Spinal cord (tissue), 10 donors: Measurements from ENCODE around the gene RAD51AP1. TPM values are rescaled to one million over a fixed set of nuclear protein-coding genes. Genes with fewer than 3 reads are reported as not detected.

Experiments used
- DNase-seq, 6 donors: peaks; one replicate each; pipeline versions ENCODE4 v3.0.0 to v3.0.0-alpha.2; 2013 to 2015; ENCODE audit warnings: low spot score in 6 of 6, low read depth in 4 of 6
- H3K27ac ChIP-seq: one replicate; pipeline ENCODE4 v1.5.1; 2013; ENCODE audit warnings: low read depth, low read length, control low read depth
- H3K27me3 ChIP-seq: one replicate; pipeline ENCODE4 v1.6.1; 2013; ENCODE audit warnings: low read length; ENCODE audit not compliant: control insufficient read depth, insufficient read depth
- H3K36me3 ChIP-seq: one replicate; pipeline ENCODE4 v1.6.1; 2013; ENCODE audit warnings: low read length; ENCODE audit not compliant: control insufficient read depth, insufficient read depth
- H3K4me1 ChIP-seq: one replicate; pipeline ENCODE4 v1.6.1; 2013; ENCODE audit warnings: low read length; ENCODE audit not compliant: control insufficient read depth, insufficient read depth
- H3K4me3 ChIP-seq: one replicate; pipeline ENCODE4 v1.5.1; 2013; ENCODE audit warnings: low read depth, low read length, control low read depth
- H3K9me3 ChIP-seq: one replicate; pipeline ENCODE4 v1.6.1; 2013; ENCODE audit warnings: low read length; ENCODE audit not compliant: control insufficient read depth, insufficient read depth
- WGBS: methylation state at CpG from one replicate; pipeline ENCODE4 v1.1.5; 2013; ENCODE audit warnings: missing lambda C conversion rate; ENCODE audit not compliant: insufficient coverage; 5-methylcytosine and 5-hydroxymethylcytosine counted together
- polyA plus RNA-seq, 2 donors: library from polyadenylated mRNA; unstranded; fragments of 120-200 nt; gene quantifications; one replicate each; pipeline ENCODE4 v1.2.1, GENCODE V29; 2013; ENCODE audit not compliant: insufficient read length in 2 of 2
- total RNA-seq, 2 donors: library from RNA; depleted of rRNA in 1 of 2; stranded (reverse); fragments of 120-200 nt in 1 of 2; fragments of >200 nt in 1 of 2; gene quantifications; one replicate each; pipeline versions ENCODE4 v1.2.3 to v1.2.4, GENCODE V29; 2013 to 2014
- donor health status: healthy.

Gene RAD51AP1
- total and polyA plus RNA-seq, 4 donors: 10.2 to 13.2 (median 11.6) TPM

DNA sequence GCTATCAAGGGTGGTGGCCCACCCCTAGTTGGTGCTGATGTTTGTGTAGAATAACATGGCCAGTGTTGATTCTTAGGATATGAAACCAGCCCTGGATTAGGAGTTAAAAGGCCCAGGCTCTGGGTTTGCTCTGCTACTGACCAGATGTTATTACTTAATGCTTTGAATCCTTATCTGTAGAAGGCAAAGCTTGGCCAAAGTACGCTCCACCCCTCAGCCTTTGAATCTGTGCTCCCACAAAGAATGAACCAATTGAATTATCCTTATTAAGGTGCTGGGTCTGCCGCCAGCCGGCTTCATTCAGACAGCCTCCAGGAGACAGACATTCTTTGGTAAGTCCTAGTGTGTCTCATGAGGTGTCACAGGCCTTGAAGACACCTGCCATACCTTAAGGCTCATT, 68.4 kb downstream of the RAD51AP1 start:
- Histone ChIP-seq H3K4me3 (no peak overlapping the region), H3K9me3 (no peaks in the 10 kb centered on the region), H3K27ac (no peak overlapping the region), H3K36me3 (no peaks in the 10 kb centered on the region), H3K4me1 (peaks cover 4% of the 10 kb centered on the region), H3K27me3 (no peaks in the 10 kb centered on the region)
- DNase-seq: no peak
- no CpG with 5 or more reads among the region's 3 CpGs for WGBS

DNA sequence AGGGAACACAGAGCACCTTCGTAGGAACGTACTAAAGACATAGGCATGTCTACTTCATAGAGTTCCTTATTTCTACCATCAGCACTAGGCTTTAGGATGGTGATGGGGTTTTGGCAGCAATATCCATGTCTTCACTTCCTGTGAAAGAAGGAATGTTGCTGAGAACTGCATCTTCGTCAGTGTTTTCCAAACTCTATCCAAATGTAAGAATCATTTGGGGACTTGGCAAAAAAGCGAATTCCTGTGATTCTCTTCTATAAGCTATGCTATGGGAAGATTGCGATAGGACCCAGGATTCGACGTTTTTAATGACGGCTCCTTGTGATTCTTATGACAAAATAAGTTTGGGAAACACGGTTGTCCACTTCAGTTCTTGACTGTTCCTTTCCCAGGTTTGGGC, 70.4 kb downstream of the RAD51AP1 start:
- Histone ChIP-seq H3K9me3 (no peaks in the 10 kb centered on the region), H3K36me3 (peaks cover 2% of the 10 kb centered on the region), H3K27ac (no peak overlapping the region), H3K4me3 (no peak overlapping the region), H3K27me3 (no peaks in the 10 kb centered on the region), H3K4me1 (no peaks in the 10 kb centered on the region)
- WGBS: 98% methylated on average over 5 of the region's 9 CpGs
- no peak for DNase-seq

Other genes starting within 250 kb of the RAD51AP1 start
- 10 to 100 TPM in 1 of 2 donors, 1 to 10 TPM in 1; 4.7 to 12.7 TPM for gene TIGAR, start 217.7 kb upstream of the RAD51AP1 start, total RNA-seq
- 10 to 100 TPM; 13.9 to 14.8 TPM for gene TIGAR, start 217.7 kb upstream of the RAD51AP1 start, polyA plus RNA-seq
- under 1 TPM in 1 of 2 donors, not detected in 1; 0.40 TPM for gene FGF23, start 159.2 kb upstream of the RAD51AP1 start, total RNA-seq
- gene FGF23, start 159.2 kb upstream of the RAD51AP1 start, polyA plus RNA-seq: under 1 TPM in 1 of 2 donors, not detected in 1; 0.05 TPM
- not detected for gene FGF6, start 93.1 kb upstream of the RAD51AP1 start, total RNA-seq
- gene FGF6, start 93.1 kb upstream of the RAD51AP1 start, polyA plus RNA-seq: not detected
- gene DYRK4, start 23.3 kb downstream of the RAD51AP1 start, total RNA-seq: 10 to 100 TPM; 28.6 to 79.4 TPM
- gene DYRK4, start 23.3 kb downstream of the RAD51AP1 start, polyA plus RNA-seq: 10 to 100 TPM; 48.1 to 49.5 TPM
- 1 to 10 TPM; 1.5 to 3.3 TPM for gene AKAP3, start 110.2 kb downstream of the RAD51AP1 start, total RNA-seq
- 1 to 10 TPM; 2.0 to 3.2 TPM for gene AKAP3, start 110.2 kb downstream of the RAD51AP1 start, polyA plus RNA-seq
- gene NDUFA9, start 110.2 kb downstream of the RAD51AP1 start, total RNA-seq: 100 to 1,000 TPM in 1 of 2 donors, 10 to 100 TPM in 1; 37.6 to 111 TPM
- 10 to 100 TPM; 71.7 to 77.0 TPM for gene NDUFA9, start 110.2 kb downstream of the RAD51AP1 start, polyA plus RNA-seq
- gene GALNT8, start 181.5 kb downstream of the RAD51AP1 start, total RNA-seq: 10 to 100 TPM; 13.1 to 25.3 TPM
- 10 to 100 TPM; 35.5 to 45.1 TPM for gene GALNT8, start 181.5 kb downstream of the RAD51AP1 start, polyA plus RNA-seq